Ascending aorta (tissue), 2 donors: Measurements from ENCODE around the gene MYDGF. TPM values are rescaled to one million over a fixed set of nuclear protein-coding genes. Genes with fewer than 3 reads are reported as not detected.

Experiments used
- DNase-seq, 2 donors: peaks; one replicate each; pipeline ENCODE4 v3.0.0-alpha.2; 2019; ENCODE audit warnings: low spot score in 2 of 2
- H3K27ac ChIP-seq, 2 donors: fragments of 200-600 bp; sonication (generic); one replicate each; pipeline ENCODE4 v1.5.1; 2016 to 2017; ENCODE audit warnings: mild to moderate bottlenecking in 1 of 2
- H3K27me3 ChIP-seq: fragments of 200-600 bp; sonication (generic); one replicate; pipeline ENCODE4 v1.5.1; 2017
- H3K36me3 ChIP-seq, 2 donors: fragments of 200-600 bp; sonication (generic); one replicate each; pipeline ENCODE4 v1.5.1; 2016
- H3K4me1 ChIP-seq, 2 donors: fragments of 200-600 bp; sonication (generic); one replicate each; pipeline ENCODE4 v1.5.1; 2016 to 2017; ENCODE audit warnings: mild to moderate bottlenecking in 1 of 2
- H3K4me3 ChIP-seq, 2 donors: fragments of 200-600 bp; sonication (generic); one replicate each; pipeline ENCODE4 v1.5.1; 2016 to 2017; ENCODE audit warnings: mild to moderate bottlenecking in 1 of 2
- H3K9me3 ChIP-seq, 2 donors: fragments of 200-600 bp; sonication (generic); one replicate each; pipeline ENCODE4 v1.5.1; 2016
- intact Hi-C: fragments of 100-400 bp; cut with DNase I; formaldehyde crosslinking; loops from one replicate; pipeline ENCODE4 v1.15.1; 2023
- total RNA-seq: library from RNA; depleted of rRNA; stranded (reverse); fragments of >200 nt; gene quantifications from one replicate; pipeline ENCODE4 v1.1.0, GENCODE V29; 2016
- TF ChIP-seq, protein P1 (sequence below), 3 experiments: fragments of 200-600 bp in 2 of 3; fragments of 450-650 bp in 1 of 3; sonication (generic) in 2 of 3; IDR thresholded peaks; one replicate each; pipeline ENCODE4 v1.5.1; 2016 to 2019; ENCODE audit warnings: antibody characterized with exemption in 3 of 3, mild to moderate bottlenecking in 1 of 3, moderate library complexity in 1 of 3

The MYDGF gene
- total RNA-seq, 1 donor from 2014 or later = 49.0 TPM

DNA sequence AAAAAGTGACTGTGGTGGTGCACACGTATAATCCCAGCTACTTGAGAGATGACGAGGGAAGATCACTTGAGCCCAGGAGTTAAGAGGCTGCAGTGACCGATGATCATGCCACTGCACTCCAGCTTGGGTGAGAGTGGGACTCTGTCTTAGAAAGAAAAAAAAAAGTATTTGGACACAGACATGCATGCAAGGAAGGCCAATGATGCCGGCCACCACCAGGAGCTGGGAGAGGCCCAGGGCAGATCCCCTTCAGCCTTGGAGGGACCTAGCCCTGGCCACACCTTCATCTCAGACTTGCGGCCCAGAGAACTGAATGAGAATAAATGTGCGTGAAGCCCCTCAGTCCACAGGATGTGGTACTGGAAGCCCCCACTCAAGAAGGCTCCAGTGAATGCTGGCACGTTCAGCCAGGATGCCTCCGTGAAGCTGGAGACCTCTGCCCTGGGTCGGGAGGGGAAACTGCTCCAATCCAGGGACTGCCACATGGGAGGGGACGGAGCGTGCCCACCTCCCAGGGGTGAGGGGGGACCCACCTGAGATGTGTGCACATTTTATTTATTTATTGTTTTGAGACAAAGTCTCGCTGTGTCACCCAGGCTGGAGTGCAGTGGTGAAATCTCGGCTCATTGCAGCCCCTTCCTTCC, 16.2 kb downstream of the MYDGF start:
- Histone ChIP-seq H3K4me1 (no peaks in the 10 kb centered on the region), H3K36me3 (peaks cover 21 to 37% of the 10 kb centered on the region in 2 donors), H3K27ac (no peak overlapping the region), H3K4me3 (no peak overlapping the region), H3K27me3 (no peaks in the 10 kb centered on the region), H3K9me3 (peaks cover 0 to 3% of the 10 kb centered on the region in 2 donors)
- TF ChIP-seq, protein P1, sequence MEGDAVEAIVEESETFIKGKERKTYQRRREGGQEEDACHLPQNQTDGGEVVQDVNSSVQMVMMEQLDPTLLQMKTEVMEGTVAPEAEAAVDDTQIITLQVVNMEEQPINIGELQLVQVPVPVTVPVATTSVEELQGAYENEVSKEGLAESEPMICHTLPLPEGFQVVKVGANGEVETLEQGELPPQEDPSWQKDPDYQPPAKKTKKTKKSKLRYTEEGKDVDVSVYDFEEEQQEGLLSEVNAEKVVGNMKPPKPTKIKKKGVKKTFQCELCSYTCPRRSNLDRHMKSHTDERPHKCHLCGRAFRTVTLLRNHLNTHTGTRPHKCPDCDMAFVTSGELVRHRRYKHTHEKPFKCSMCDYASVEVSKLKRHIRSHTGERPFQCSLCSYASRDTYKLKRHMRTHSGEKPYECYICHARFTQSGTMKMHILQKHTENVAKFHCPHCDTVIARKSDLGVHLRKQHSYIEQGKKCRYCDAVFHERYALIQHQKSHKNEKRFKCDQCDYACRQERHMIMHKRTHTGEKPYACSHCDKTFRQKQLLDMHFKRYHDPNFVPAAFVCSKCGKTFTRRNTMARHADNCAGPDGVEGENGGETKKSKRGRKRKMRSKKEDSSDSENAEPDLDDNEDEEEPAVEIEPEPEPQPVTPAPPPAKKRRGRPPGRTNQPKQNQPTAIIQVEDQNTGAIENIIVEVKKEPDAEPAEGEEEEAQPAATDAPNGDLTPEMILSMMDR (IDR thresholded peaks at IDR 0.05) = no peak
- no peak for DNase-seq
- intact Hi-C loops = no loop called here

DNA sequence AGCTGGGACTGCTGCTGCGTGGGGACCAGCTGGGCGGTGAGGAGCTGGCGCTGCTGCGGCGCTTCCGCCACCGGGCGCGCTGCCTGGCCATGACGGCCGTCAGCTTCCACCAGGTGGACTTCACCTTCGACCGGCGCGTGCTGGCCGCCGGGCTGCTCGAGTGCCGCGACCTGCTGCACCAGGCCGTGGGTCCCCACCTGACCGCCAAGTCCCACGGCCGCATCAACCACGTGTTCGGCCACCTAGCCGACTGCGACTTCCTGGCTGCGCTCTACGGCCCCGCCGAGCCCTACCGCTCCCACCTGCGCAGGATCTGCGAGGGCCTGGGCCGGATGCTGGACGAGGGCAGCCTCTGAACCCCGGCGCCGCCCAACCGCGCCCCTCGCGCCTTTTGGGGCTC, 18.1 kb downstream of the MYDGF start:
- no peak overlapping the region for H3K4me3 ChIP-seq
- intact Hi-C loops = no loop called here
- no peaks in the 10 kb centered on the region for H3K9me3 ChIP-seq
- no peak for DNase-seq
- no peaks in the 10 kb centered on the region for H3K4me1 ChIP-seq
- peaks cover 4 to 19% of the 10 kb centered on the region in 2 donors for H3K36me3 ChIP-seq
- no peak overlapping the region for H3K27ac ChIP-seq
- H3K27me3 ChIP-seq = no peaks in the 10 kb centered on the region
- TF ChIP-seq, protein P1 (IDR thresholded peaks at IDR 0.05) = no peak

DNA sequence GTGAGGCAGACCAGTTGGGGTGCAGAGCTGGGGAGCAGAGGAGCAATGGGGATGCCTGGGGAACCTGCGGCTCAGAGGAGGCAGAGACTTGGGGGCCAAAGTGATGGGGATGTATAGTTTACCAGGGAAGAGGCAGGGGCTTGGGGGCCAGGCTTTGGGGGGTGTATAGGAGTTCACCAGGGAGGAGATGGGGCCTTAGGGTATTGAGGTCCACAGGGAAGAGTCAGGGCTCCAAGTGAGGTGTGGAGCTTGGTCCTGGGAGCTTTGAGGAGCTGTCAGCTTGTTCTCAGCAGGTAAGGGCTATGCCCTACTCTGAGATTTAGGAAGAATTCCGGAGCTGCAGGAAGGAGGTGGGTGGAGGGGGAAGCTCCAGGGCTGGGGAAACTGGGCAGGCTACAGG, 20.0 kb downstream of the MYDGF start:
- Histone ChIP-seq H3K27me3 (no peaks in the 10 kb centered on the region), H3K4me1 (no peaks in the 10 kb centered on the region), H3K9me3 (no peaks in the 10 kb centered on the region), H3K4me3 (no peak overlapping the region), H3K27ac (no peak overlapping the region), H3K36me3 (peaks cover 4 to 7% of the 10 kb centered on the region in 2 donors)
- TF ChIP-seq, protein P1 (IDR thresholded peaks at IDR 0.05) = no peak
- no peak for DNase-seq
- intact Hi-C loops = no loop called here

DNA sequence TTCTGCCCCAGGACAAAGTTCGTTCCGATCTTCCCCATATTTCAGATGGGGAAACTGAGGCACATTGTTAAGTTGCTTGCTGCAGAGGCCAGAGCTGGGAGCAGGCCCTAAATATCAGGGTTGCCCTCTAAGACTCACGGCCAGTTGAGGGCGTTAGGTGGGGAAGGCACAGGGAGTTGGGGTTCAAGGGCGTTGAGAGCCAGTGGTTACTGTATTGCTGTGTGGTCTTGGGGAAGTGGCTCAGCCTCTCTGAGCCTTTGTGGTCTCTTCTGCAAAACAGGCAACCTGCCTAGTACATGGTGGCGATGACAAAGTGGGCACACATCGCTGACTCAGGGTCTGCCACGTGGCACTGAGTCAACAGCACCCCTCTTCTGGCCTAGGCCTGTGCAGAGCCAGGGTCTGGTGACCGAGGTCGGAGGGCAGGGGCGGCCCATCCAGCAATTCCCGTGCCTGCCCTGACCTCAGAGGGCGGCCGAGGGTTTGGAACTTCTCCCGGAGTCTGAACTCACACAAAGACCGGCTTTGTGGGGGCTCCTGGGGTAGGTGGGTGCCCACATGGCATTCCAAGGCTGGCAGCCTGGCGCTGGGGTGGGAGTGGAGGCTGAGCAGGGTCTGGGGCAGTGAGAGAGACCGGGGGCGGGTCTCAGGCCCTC, 20.6 kb downstream of the MYDGF start:
- H3K4me1 ChIP-seq = no peaks in the 10 kb centered on the region
- no peaks in the 10 kb centered on the region for H3K27me3 ChIP-seq
- no peak overlapping the region for H3K27ac ChIP-seq
- intact Hi-C loops = no loop called here
- H3K36me3 ChIP-seq = peaks cover 0 to 3% of the 10 kb centered on the region in 2 donors
- TF ChIP-seq, protein P1 (IDR thresholded peaks at IDR 0.05) = no peak
- H3K9me3 ChIP-seq = no peaks in the 10 kb centered on the region
- no peak overlapping the region for H3K4me3 ChIP-seq
- DNase-seq = no peak

DNA sequence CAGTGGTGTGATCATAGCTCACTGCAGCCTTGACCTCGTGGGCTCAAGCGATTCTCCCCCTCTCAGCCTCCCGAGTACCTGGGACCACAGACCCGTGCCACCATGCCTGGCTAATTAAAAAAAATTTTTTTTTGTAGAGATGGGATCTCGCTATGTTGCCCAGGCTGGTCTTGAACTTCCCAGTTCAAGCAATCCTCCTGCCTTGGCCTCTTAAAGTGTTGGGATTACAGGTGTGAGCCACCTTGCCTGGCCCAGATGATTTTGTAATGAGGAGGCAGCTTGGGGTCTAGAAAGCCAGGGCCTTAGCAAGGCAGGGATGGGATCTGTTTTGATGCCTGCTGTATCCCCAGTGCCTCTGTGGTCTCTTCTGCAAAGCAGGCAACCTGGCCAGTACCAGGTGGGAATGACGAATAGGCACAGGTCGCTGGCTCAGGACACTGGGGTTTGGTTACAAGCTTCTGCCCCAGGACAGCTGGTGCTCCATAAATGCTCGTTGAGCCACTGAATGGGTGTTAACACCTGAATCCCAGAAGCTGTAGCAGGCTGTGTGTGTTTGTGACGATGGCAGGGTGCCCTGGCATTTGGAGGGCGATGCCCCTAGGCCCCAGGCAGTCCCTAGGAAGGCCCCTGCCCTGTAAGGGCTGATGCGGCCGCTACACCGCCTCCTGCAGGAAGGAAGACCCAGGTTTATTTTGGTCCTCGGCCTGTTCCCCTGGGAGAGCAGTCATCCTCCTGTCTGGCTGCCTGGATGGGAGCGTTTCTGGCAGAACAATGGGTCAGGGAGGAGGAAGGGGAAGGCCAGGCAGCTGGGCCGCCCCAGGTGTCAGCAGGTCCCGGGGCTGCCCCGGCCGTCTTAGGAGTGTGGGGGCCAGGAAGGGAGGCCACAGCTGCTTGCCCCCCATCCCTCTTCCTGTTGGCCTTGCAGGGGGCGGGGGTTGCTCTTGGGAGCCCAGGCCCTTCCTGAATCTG, 22.2 kb downstream of the MYDGF start:
- H3K36me3 ChIP-seq = no peaks in the 10 kb centered on the region
- TF ChIP-seq, protein P1 (IDR thresholded peaks at IDR 0.05) = no peak
- no peak overlapping the region for H3K27ac ChIP-seq
- intact Hi-C loops = no loop called here
- DNase-seq = no peak
- H3K9me3 ChIP-seq = no peaks in the 10 kb centered on the region
- H3K4me3 ChIP-seq = no peak overlapping the region
- H3K27me3 ChIP-seq = no peaks in the 10 kb centered on the region
- no peaks in the 10 kb centered on the region for H3K4me1 ChIP-seq
